ENCODE data around the gene NINJ1. TPM values are rescaled to one million over a fixed set of nuclear protein-coding genes. Genes with fewer than 3 reads are reported as not detected.

NINJ1 gene
- total and polyA plus RNA-seq, 4 experiments from 2014 or later = 31.1 to 92.4 (median 53.5) TPM

DNA sequence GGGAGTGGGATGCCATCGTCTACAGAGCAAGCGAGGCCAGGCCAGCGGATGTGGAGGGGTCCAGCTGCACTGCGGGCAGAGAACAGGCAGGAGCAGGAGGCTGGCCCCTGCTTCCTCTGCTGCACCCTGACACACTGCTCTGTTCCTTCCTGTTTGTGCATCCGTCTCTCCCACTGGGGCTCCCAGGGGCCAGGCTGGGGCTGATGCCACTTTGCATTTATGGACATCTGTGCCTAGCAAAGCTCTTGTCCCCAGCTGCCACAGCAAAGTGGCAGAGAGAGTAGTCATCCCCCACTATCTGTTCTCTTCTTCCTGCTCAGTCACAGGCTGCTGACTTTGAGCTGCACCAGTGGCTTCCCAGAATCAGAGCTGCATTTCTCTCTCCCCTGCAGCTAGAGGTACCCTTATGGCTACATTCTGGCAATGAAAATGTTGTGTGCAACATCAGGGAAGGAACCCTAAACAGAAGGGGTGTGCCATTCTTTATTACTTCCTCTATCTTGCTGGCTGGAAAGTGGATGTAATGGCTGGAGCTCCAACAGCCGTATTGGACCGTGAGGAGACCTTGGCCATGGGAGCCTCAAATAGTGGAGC is 4.2 kb upstream of the NINJ1 start:
- ChIA-PET POLR2A (ENCODE audit: partially characterized antibody) (interaction anchor here (0.6 to 2.1 kb wide), 3 partner anchors 8 to 73 kb away, joined by 3 to 5 read pairs (median 3); no protein-coding TSS in a partner anchor), CTCF (ENCODE audit: partially characterized antibody) (interaction anchor here (2.4 kb wide), 1 partner anchor 29 kb away, joined by 11 read pairs; no protein-coding TSS in a partner anchor)
- no peaks in the 10 kb centered on the region for H3K36me3 ChIP-seq (ENCODE audit: insufficient read depth, low read length)
- no peak overlapping the region for H3K27ac ChIP-seq (ENCODE audit: low read depth, low read length)
- no peak overlapping the region for H3K4me3 ChIP-seq (ENCODE audit: low read length in 2 of 2)
- no peaks in the 10 kb centered on the region for H3K27me3 ChIP-seq (ENCODE audit: insufficient read depth, low read length)
- Mint-ChIP-seq H3K27ac (peak overlapping the region in 5 of 7 donors; percentile 29 to 74 (median 62)), H3K4me3 (no peak overlapping the region), H3K36me3 (peaks cover 0 to 9% of the 10 kb centered on the region in 2 donors), H3K4me1 (peaks cover 16 to 72% (median 38%) of the 10 kb centered on the region in 4 donors), H3K9me3 (no peaks in the 10 kb centered on the region), H3K27me3 (no peaks in the 10 kb centered on the region)
- no peaks in the 10 kb centered on the region for H3K9me3 ChIP-seq (ENCODE audit: control insufficient read depth in 1 of 2, low read length in 2 of 2)
- intact Hi-C loops (cut with micrococcal nuclease) = loop anchor here (10.0 kb wide), 2 partner anchors 317 to 427 kb away; partner anchors contain the start of genes FAM120A and FAM120AOS
- peaks cover 44% of the 10 kb centered on the region for H3K4me1 ChIP-seq (ENCODE audit: insufficient read depth, low read length)
- peak in 1 of 5 donors; percentile 15 for DNase-seq

DNA sequence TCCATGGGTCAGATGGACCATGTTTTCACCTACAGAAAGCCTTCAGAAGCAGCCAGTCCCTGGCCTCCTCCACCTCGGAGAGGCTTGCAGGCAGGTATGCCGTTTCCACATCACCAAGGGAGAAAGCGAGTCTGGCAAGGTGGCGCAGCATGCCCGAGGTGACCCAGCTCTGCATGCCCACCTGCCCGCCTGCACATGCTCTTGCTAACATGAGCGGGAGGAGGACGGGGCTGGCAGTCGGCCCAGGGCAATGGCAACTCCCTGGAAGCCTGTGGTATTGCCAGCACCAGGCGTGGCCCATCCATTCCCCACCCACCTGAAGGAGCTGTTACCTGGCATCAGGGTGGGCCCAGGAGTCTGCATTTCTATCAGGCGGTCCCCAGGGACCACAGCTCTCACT is 3.3 kb upstream of the NINJ1 start:
- no peak overlapping the region for H3K4me3 ChIP-seq (ENCODE audit: low read length in 2 of 2)
- H3K9me3 Mint-ChIP-seq = no peaks in the 10 kb centered on the region
- ChIA-PET POLR2A (ENCODE audit: partially characterized antibody) (interaction anchor here (0.7 to 2.1 kb wide), 2 partner anchors 10 to 12 kb away, joined by 3 to 5 read pairs; no protein-coding TSS in a partner anchor), CTCF (ENCODE audit: partially characterized antibody) (interaction anchor here (2.4 kb wide), 1 partner anchor 28 kb away, joined by 11 read pairs; no protein-coding TSS in a partner anchor)
- H3K9me3 ChIP-seq (ENCODE audit: control insufficient read depth in 1 of 2, low read length in 2 of 2) = no peaks in the 10 kb centered on the region
- H3K27ac Mint-ChIP-seq = peak overlapping the region in 5 of 7 donors; percentile 42 to 79 (median 70)
- H3K36me3 ChIP-seq (ENCODE audit: insufficient read depth, low read length) = no peaks in the 10 kb centered on the region
- no peaks in the 10 kb centered on the region for H3K27me3 Mint-ChIP-seq
- no peak overlapping the region for H3K4me3 Mint-ChIP-seq
- H3K27ac ChIP-seq (ENCODE audit: low read depth, low read length) = no peak overlapping the region
- H3K27me3 ChIP-seq (ENCODE audit: insufficient read depth, low read length) = no peaks in the 10 kb centered on the region
- intact Hi-C loops (cut with micrococcal nuclease) = loop anchor here (10.0 kb wide), 2 partner anchors 317 to 427 kb away; partner anchors contain the start of genes FAM120A and FAM120AOS
- peaks cover 0 to 10% of the 10 kb centered on the region in 2 donors for H3K36me3 Mint-ChIP-seq
- peaks cover 18 to 72% (median 39%) of the 10 kb centered on the region in 4 donors for H3K4me1 Mint-ChIP-seq
- no peak for DNase-seq
- H3K4me1 ChIP-seq (ENCODE audit: insufficient read depth, low read length) = peaks cover 44% of the 10 kb centered on the region

- Histone ChIP-seq H3K9me3 (ENCODE audit: control insufficient read depth in 1 of 2, low read length in 2 of 2) (no peaks in the 10 kb centered on the region), H3K27me3 (ENCODE audit: insufficient read depth, low read length) (no peaks in the 10 kb centered on the region), H3K4me3 (ENCODE audit: low read length in 2 of 2) (no peak overlapping the region), H3K36me3 (ENCODE audit: insufficient read depth, low read length) (no peaks in the 10 kb centered on the region), H3K27ac (ENCODE audit: low read depth, low read length) (no peak overlapping the region), H3K4me1 (ENCODE audit: insufficient read depth, low read length) (peaks cover 46% of the 10 kb centered on the region)
- POLR2A ChIA-PET (ENCODE audit: partially characterized antibody) = interaction anchor here (2.1 kb wide), 1 partner anchor 11 kb away, joined by 5 read pairs; no protein-coding TSS in a partner anchor
- Mint-ChIP-seq H3K27me3 (no peaks in the 10 kb centered on the region), H3K36me3 (peaks cover 0 to 13% of the 10 kb centered on the region in 2 donors), H3K9me3 (no peaks in the 10 kb centered on the region), H3K27ac (peak overlapping the region in 6 of 7 donors; percentile 70 to 99 (median 88)), H3K4me3 (peak overlapping the region in 6 of 8 donors; percentile 4 to 69 (median 36)), H3K4me1 (peaks cover 25 to 75% (median 44%) of the 10 kb centered on the region in 4 donors)
- peak in 1 of 5 donors; percentile 17 for DNase-seq
- intact Hi-C loops (cut with micrococcal nuclease) = loop anchor here (10.0 kb wide), 2 partner anchors 319 to 429 kb away; partner anchors contain the start of genes FAM120A and FAM120AOS
- CTCF ChIA-PET (ENCODE audit: partially characterized antibody) = no interaction called here
Observed at GRCh38 chr9:93136011-93136440, 2.0 kb upstream of the NINJ1 start.

- no peaks in the 10 kb centered on the region for H3K27me3 Mint-ChIP-seq
- no peaks in the 10 kb centered on the region for H3K9me3 Mint-ChIP-seq
- DNase-seq = peak in 1 of 5 donors; percentile 37
- peak overlapping the region; percentile 97 to 99 (median 99) for H3K27ac Mint-ChIP-seq
- ChIA-PET POLR2A (ENCODE audit: partially characterized antibody) (interaction anchor here (1.0 to 3.0 kb wide), 15 partner anchors 9 to 181 kb away, joined by 3 to 58 read pairs (median 6); partner anchors contain the start of gene WNK2), CTCF (ENCODE audit: partially characterized antibody) (interaction anchor here (0.7 to 1.7 kb wide), 4 partner anchors 26 to 431 kb away, joined by 3 to 12 read pairs (median 4); no protein-coding TSS in a partner anchor)
- no peaks in the 10 kb centered on the region for H3K9me3 ChIP-seq (ENCODE audit: control insufficient read depth in 1 of 2, low read length in 2 of 2)
- H3K27ac ChIP-seq (ENCODE audit: low read depth, low read length) = peak overlapping the region; percentile 92
- H3K36me3 ChIP-seq (ENCODE audit: insufficient read depth, low read length) = no peaks in the 10 kb centered on the region
- no peaks in the 10 kb centered on the region for H3K27me3 ChIP-seq (ENCODE audit: insufficient read depth, low read length)
- intact Hi-C loops (cut with micrococcal nuclease) = loop anchor here (1.0 to 10.0 kb wide), 5 partner anchors 9 to 430 kb away; partner anchors contain the start of genes CARD19, FAM120A and FAM120AOS
- peaks cover 0 to 13% of the 10 kb centered on the region in 2 donors for H3K36me3 Mint-ChIP-seq
- peak overlapping the region; percentile 86 to 95 (median 90) for H3K4me3 Mint-ChIP-seq
- peaks cover 25 to 77% (median 46%) of the 10 kb centered on the region in 4 donors for H3K4me1 Mint-ChIP-seq
- H3K4me3 ChIP-seq (ENCODE audit: low read length in 2 of 2) = peak overlapping the region; percentile 52 to 82
- peaks cover 48% of the 10 kb centered on the region for H3K4me1 ChIP-seq (ENCODE audit: insufficient read depth, low read length)
Observed at GRCh38 chr9:93134740-93135444, 841 bp upstream of the NINJ1 start.

- Mint-ChIP-seq H3K36me3 (peaks cover 0 to 15% of the 10 kb centered on the region in 2 donors), H3K4me1 (peaks cover 28 to 79% (median 53%) of the 10 kb centered on the region in 4 donors), H3K27ac (peak overlapping the region; percentile 87 to 98 (median 93)), H3K9me3 (no peaks in the 10 kb centered on the region), H3K27me3 (no peaks in the 10 kb centered on the region), H3K4me3 (peak overlapping the region; percentile 86 to 96 (median 89))
- no peaks in the 10 kb centered on the region for H3K9me3 ChIP-seq (ENCODE audit: control insufficient read depth in 1 of 2, low read length in 2 of 2)
- peak overlapping the region; percentile 92 for H3K27ac ChIP-seq (ENCODE audit: low read depth, low read length)
- ChIA-PET CTCF (ENCODE audit: partially characterized antibody) (interaction anchor here (0.9 to 1.7 kb wide), 5 partner anchors 8 to 432 kb away, joined by 3 to 12 read pairs (median 4); no protein-coding TSS in a partner anchor), POLR2A (ENCODE audit: partially characterized antibody) (interaction anchor here (0.6 to 3.0 kb wide), 32 partner anchors 8 to 464 kb away, joined by 3 to 58 read pairs (median 4); partner anchors contain the start of genes CARD19, IPPK and WNK2)
- peaks cover 53% of the 10 kb centered on the region for H3K4me1 ChIP-seq (ENCODE audit: insufficient read depth, low read length)
- H3K36me3 ChIP-seq (ENCODE audit: insufficient read depth, low read length) = no peaks in the 10 kb centered on the region
- intact Hi-C loops (cut with micrococcal nuclease) = loop anchor here (1.0 to 10.0 kb wide), 5 partner anchors 11 to 431 kb away; partner anchors contain the start of genes CARD19, FAM120A and FAM120AOS
- no peaks in the 10 kb centered on the region for H3K27me3 ChIP-seq (ENCODE audit: insufficient read depth, low read length)
- DNase-seq = peak in 4 of 5 donors; percentile 40 to 60 (median 46)
- peak overlapping the region; percentile 20 to 82 for H3K4me3 ChIP-seq (ENCODE audit: low read length in 2 of 2)
Observed at GRCh38 chr9:93133681-93134014, 403 bp downstream of the NINJ1 start.

- peak in 1 of 5 donors; percentile 88 for DNase-seq
- ChIA-PET POLR2A (ENCODE audit: partially characterized antibody) (interaction anchor here (0.6 to 3.0 kb wide), 21 partner anchors 7 to 169 kb away, joined by 3 to 58 read pairs (median 5); partner anchors contain the start of gene WNK2), CTCF (ENCODE audit: partially characterized antibody) (interaction anchor here (0.9 to 1.7 kb wide), 2 partner anchors 9 to 24 kb away, joined by 3 to 12 read pairs; no protein-coding TSS in a partner anchor)
- no peaks in the 10 kb centered on the region for H3K36me3 ChIP-seq (ENCODE audit: insufficient read depth, low read length)
- peaks cover 31 to 79% (median 54%) of the 10 kb centered on the region in 4 donors for H3K4me1 Mint-ChIP-seq
- H3K27ac Mint-ChIP-seq = peak overlapping the region; percentile 87 to 98 (median 93)
- H3K27ac ChIP-seq (ENCODE audit: low read depth, low read length) = peak overlapping the region; percentile 92
- peaks cover 0 to 18% of the 10 kb centered on the region in 2 donors for H3K36me3 Mint-ChIP-seq
- peak overlapping the region; percentile 20 to 82 for H3K4me3 ChIP-seq (ENCODE audit: low read length in 2 of 2)
- H3K27me3 ChIP-seq (ENCODE audit: insufficient read depth, low read length) = no peaks in the 10 kb centered on the region
- peak overlapping the region; percentile 86 to 96 (median 89) for H3K4me3 Mint-ChIP-seq
- peaks cover 58% of the 10 kb centered on the region for H3K4me1 ChIP-seq (ENCODE audit: insufficient read depth, low read length)
- no peaks in the 10 kb centered on the region for H3K9me3 ChIP-seq (ENCODE audit: control insufficient read depth in 1 of 2, low read length in 2 of 2)
- intact Hi-C loops (cut with micrococcal nuclease) = loop anchor here (5.0 to 10.0 kb wide), 3 partner anchors 71 to 432 kb away; partner anchors contain the start of genes FAM120A and FAM120AOS
- no peaks in the 10 kb centered on the region for H3K9me3 Mint-ChIP-seq
- no peaks in the 10 kb centered on the region for H3K27me3 Mint-ChIP-seq
Observed at GRCh38 chr9:93132946-93133680, 938 bp downstream of the NINJ1 start.
